ENCODE results near the gene SLC23A3. TPM values are rescaled to one million over a fixed set of nuclear protein-coding genes. Genes with fewer than 3 reads are reported as not detected.

The SLC23A3 gene
- total and polyA plus RNA-seq, 9 of the 15 experiments (the other 6 are each of a cell fraction or from before 2014, with no cell fraction given) = 0.06 to 0.64 (median 0.16) TPM

GRCh38 chr2:219179601-219180465 is 10.0 kb upstream of the SLC23A3 start:
- Histone ChIP-seq H3K9me3 (replicated peaks; ENCODE audit: control insufficient read depth, insufficient read depth, low read depth, low read length) (no peaks in the 10 kb centered on the region), H3K9ac (ENCODE audit: insufficient read depth in 1 of 2, low read depth in 2 of 2, low read length in 2 of 2) (peak overlapping the region in 1 of 2 experiments; percentile 26; a peak in 1 of 4 replicates), H3K36me3 (ENCODE audit: control insufficient read depth, insufficient read depth, low read length) (peaks cover 57% of the 10 kb centered on the region; the same call in 2 of the 3 replicates), H3K79me2 (ENCODE audit: control insufficient read depth, insufficient read depth, low read length) (peaks cover 42% of the 10 kb centered on the region), H2AFZ (ENCODE audit: low read depth, low read length) (no peak overlapping the region), H3K4me3 (no peak overlapping the region), H3K9me1 (ENCODE audit: control insufficient read depth, insufficient read depth, low read length) (no peaks in the 10 kb centered on the region), H3K27me3 (ENCODE audit: control insufficient read depth in 2 of 2, insufficient read depth in 2 of 2, low read length in 2 of 2) (no peaks in the 10 kb centered on the region), H3K4me1 (replicated peaks in 1 of 2; ENCODE audit: control insufficient read depth in 2 of 2, insufficient read depth in 2 of 2, low read length in 2 of 2) (peaks cover 9 to 22% of the 10 kb centered on the region in 2 experiments; a peak in 4 of 5 replicates), H3K27ac (ENCODE audit: extremely low read depth, low read depth, low read length) (peak overlapping the region; percentile 97; the same call in 1 of the 3 replicates), H3K4me2 (ENCODE audit: insufficient read depth, low read length) (peak overlapping the region; percentile 100; the same call in 1 of the 2 replicates), H4K20me1 (replicated peaks; ENCODE audit: control insufficient read depth, insufficient read depth, low read length) (no peaks in the 10 kb centered on the region)
- in situ Hi-C loops (cut with MboI) (no loop called here), intact Hi-C loops (cut with micrococcal nuclease) (no loop called here)
- DNase-seq (ENCODE audit: extremely low read depth in 1 of 4, low spot score in 3 of 4) (no peak), ATAC-seq (no peak), FAIRE-seq (no peak)
- POLR2A ChIA-PET = interaction anchor here (0.6 to 1.0 kb wide), 2 partner anchors 27 to 378 kb away, joined by 3 to 4 read pairs; partner anchors contain the start of gene ZFAND2B
- CTCF ChIA-PET (ENCODE audit: low intra/inter-chr PET ratio) = no interaction called here
- no TSS peak for BruUV-seq (replicated peaks)
- 95% methylated on average over 6 of the region's 9 CpGs for WGBS (ENCODE audit: insufficient coverage, low coverage, missing lambda C conversion rate)
- TF ChIP-seq SRF (CRISPR knock-in tag; IDR thresholded peaks at IDR 0.05) (no peak), CBX2 (IDR thresholded peaks at IDR 0.05; ENCODE audit: insufficient read depth, low read length, poor library complexity, severe bottlenecking) (no peak), NBN (IDR thresholded peaks at IDR 0.05; ENCODE audit: low read depth) (no peak), REST (IDR thresholded peaks at IDR 0.05; ENCODE audit: borderline replicate concordance) (no peak), REST (CRISPR knock-in tag; IDR thresholded peaks at IDR 0.05; ENCODE audit: low read depth) (no peak), HDAC8 (tag; IDR thresholded peaks at IDR 0.05) (no peak), POLR2AphosphoS5 (IDR thresholded peaks at IDR 0.05; ENCODE audit: control insufficient read depth, insufficient read depth, low read depth, low read length) (no peak), ZNF780A (CRISPR knock-in tag; IDR thresholded peaks at IDR 0.05) (no peak), HNRNPL (IDR thresholded peaks at IDR 0.05; ENCODE audit: low read depth, low read length) (no peak), XRCC4 (IDR thresholded peaks at IDR 0.05; ENCODE audit: extremely low read depth, insufficient read depth, insufficient read length) (no peak), DDX20 (tag; IDR thresholded peaks at IDR 0.05; ENCODE audit: low read depth) (no peak), PRMT5 (CRISPR knock-in tag; IDR thresholded peaks at IDR 0.05) (no peak), ZNF695 (CRISPR knock-in tag; IDR thresholded peaks at IDR 0.05) (no peak), ZBTB7A (IDR thresholded peaks at IDR 0.05; ENCODE audit: borderline replicate concordance, control insufficient read depth, low read depth, low read length) (no peak)
